Trophoblast cell (in vitro differentiated cells and primary cell): ENCODE data around the gene MRC2.

Experiments used
- DNase-seq, 2 donors: peaks; one replicate each; pipeline ENCODE4 v3.0.0-alpha.2; 2016
- H2AFZ ChIP-seq: 2 replicates; pipeline ENCODE4 v1.6.1; 2013; ENCODE audit warnings: low read length, moderate library complexity, mild to moderate bottlenecking; ENCODE audit not compliant: insufficient read depth, poor library complexity
- H2AK5ac ChIP-seq: 2 replicates; pipeline ENCODE4 v1.6.1; 2013; ENCODE audit warnings: mild to moderate bottlenecking, low read length
- H2BK120ac ChIP-seq: 2 replicates; pipeline ENCODE4 v1.6.1; 2013; ENCODE audit warnings: low read length, mild to moderate bottlenecking, moderate library complexity; ENCODE audit not compliant: insufficient read depth, poor library complexity
- H2BK12ac ChIP-seq: 2 replicates; pipeline ENCODE4 v1.6.1; 2013; ENCODE audit warnings: mild to moderate bottlenecking, low read length, moderate library complexity
- H2BK5ac ChIP-seq: 2 replicates; pipeline ENCODE4 v1.6.1; 2013; ENCODE audit warnings: low read length, low read depth, moderate library complexity, mild to moderate bottlenecking; ENCODE audit not compliant: poor library complexity
- H3K14ac ChIP-seq: 2 replicates; pipeline ENCODE4 v1.6.1; 2013; ENCODE audit warnings: mild to moderate bottlenecking, low read length
- H3K18ac ChIP-seq: 2 replicates; pipeline ENCODE4 v1.6.1; 2013; ENCODE audit warnings: mild to moderate bottlenecking, low read length
- H3K23ac ChIP-seq: 2 replicates; pipeline ENCODE4 v1.6.1; 2013; ENCODE audit warnings: low read length
- H3K27ac ChIP-seq: 2 replicates; pipeline ENCODE4 v1.5.1; 2013; ENCODE audit warnings: low read depth, mild to moderate bottlenecking, inconsistent platforms, low read length, moderate library complexity
- H3K27me3 ChIP-seq: 2 replicates; pipeline ENCODE4 v1.6.1; 2013; ENCODE audit warnings: inconsistent platforms, mild to moderate bottlenecking, low read length, moderate library complexity; ENCODE audit not compliant: insufficient read depth
- H3K36me3 ChIP-seq, 2 experiments: 1 replicate in 1 of 2; 2 replicates in 1 of 2; pipeline ENCODE4 v1.6.1; 2013; ENCODE audit warnings: low read length in 2 of 2, mild to moderate bottlenecking in 2 of 2, moderate library complexity in 1 of 2; ENCODE audit not compliant: insufficient read depth in 2 of 2, control insufficient read depth in 1 of 2
- H3K4ac ChIP-seq: 2 replicates; pipeline ENCODE4 v1.6.1; 2013; ENCODE audit warnings: low read depth, mild to moderate bottlenecking, low read length, moderate library complexity
- H3K4me1 ChIP-seq, 2 experiments: 1 replicate in 1 of 2; 2 replicates in 1 of 2; pipeline ENCODE4 v1.6.1; 2013; ENCODE audit warnings: low read length in 2 of 2, mild to moderate bottlenecking in 2 of 2, moderate library complexity in 1 of 2; ENCODE audit not compliant: insufficient read depth in 2 of 2, control insufficient read depth in 1 of 2
- H3K4me2 ChIP-seq: 2 replicates; pipeline ENCODE4 v1.6.1; 2013; ENCODE audit warnings: inconsistent platforms, mild to moderate bottlenecking, low read length, moderate library complexity
- H3K4me3 ChIP-seq: 2 replicates; pipeline ENCODE4 v1.5.1; 2013; ENCODE audit warnings: mild to moderate bottlenecking, low read depth, low read length, inconsistent platforms
- H3K79me1 ChIP-seq: one replicate; pipeline ENCODE4 v1.6.1; 2013; ENCODE audit warnings: low read length
- H3K79me2 ChIP-seq: 2 replicates; pipeline ENCODE4 v1.6.1; 2013; ENCODE audit warnings: low read length, mild to moderate bottlenecking; ENCODE audit not compliant: control insufficient read depth, insufficient read depth, poor library complexity
- H3K9ac ChIP-seq: 2 replicates; pipeline ENCODE4 v1.6.1; 2013; ENCODE audit warnings: mild to moderate bottlenecking, low read length
- H3K9me3 ChIP-seq: 2 replicates; pipeline ENCODE4 v1.6.1; 2013; ENCODE audit warnings: low read depth, mild to moderate bottlenecking, control low read depth, inconsistent platforms, low read length; ENCODE audit not compliant: insufficient read depth
- H4K12ac ChIP-seq: 2 replicates; pipeline ENCODE4 v1.6.1; 2013; ENCODE audit warnings: low read depth, mild to moderate bottlenecking, low read length, moderate library complexity
- H4K8ac ChIP-seq: 2 replicates; pipeline ENCODE4 v1.6.1; 2013; ENCODE audit warnings: low read depth, mild to moderate bottlenecking, low read length, moderate library complexity
- H4K91ac ChIP-seq: one replicate; pipeline ENCODE4 v1.6.1; 2013; ENCODE audit warnings: low read depth, mild to moderate bottlenecking, low read length, moderate library complexity
- WGBS: extraction: QIAGEN DNeasy Blood & Tissue Kit; methylation state at CpG from one replicate; pipeline ENCODE4 v1.1.7; 2013; ENCODE audit warnings: missing lambda C conversion rate; ENCODE audit not compliant: insufficient read length, insufficient coverage; ENCODE audit errors: extremely low coverage; 5-methylcytosine and 5-hydroxymethylcytosine counted together

MRC2 gene

DNA sequence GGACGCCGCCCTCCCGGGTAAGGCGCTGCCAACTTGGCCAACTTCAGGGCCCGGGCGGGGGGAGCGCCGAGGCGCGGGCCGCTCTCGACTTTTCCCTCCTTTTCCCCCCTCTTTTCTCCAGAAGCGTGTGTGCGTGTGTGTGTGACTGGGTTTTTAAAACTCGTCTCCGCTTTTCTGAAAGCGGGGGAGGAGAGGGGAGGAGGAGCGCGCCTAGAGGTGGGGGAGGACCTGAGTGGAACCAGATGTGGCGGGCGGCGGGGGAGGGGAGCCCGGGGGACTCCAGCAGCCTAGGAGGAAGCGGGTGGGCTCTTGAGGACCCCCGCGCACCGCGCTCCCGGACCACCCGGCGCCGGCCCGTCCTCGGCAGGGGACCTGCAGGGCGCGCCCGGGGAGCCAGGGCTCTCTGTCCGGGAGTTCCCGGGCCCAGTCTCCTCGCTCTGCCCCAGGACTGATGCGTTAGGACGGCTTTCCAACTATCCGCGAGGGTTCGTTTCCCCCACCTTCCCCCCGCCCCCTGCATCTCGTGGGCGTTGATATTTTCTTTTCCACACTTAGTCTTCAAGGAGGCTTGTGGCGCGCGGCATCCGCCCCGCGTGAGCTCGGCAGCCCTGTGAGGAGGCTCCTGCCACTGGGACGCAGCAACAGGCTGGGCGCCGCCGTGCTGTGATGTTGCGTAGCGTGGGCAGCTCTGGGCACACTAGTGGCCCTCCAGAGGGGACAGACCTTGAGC lies 599 bp downstream of the MRC2 start:
- Histone ChIP-seq H3K18ac (peak overlapping the region; percentile 89), H3K27ac (peak overlapping the region; percentile 90), H3K27me3 (no peaks in the 10 kb centered on the region), H3K23ac (no peak overlapping the region), H3K9me3 (no peaks in the 10 kb centered on the region), H2AFZ (peak overlapping the region; percentile 33), H4K12ac (peak overlapping the region; percentile 20), H4K8ac (peak overlapping the region; percentile 86), H3K4me2 (peak overlapping the region; percentile 88), H3K4me3 (peak overlapping the region; percentile 86), H3K4me1 (peaks cover 26 to 28% of the 10 kb centered on the region in 2 experiments), H2BK12ac (peak overlapping the region; percentile 28), H2BK5ac (peak overlapping the region; percentile 78), H3K36me3 (peaks cover 14 to 22% of the 10 kb centered on the region in 2 experiments), H3K9ac (peak overlapping the region; percentile 82), H3K79me2 (peaks cover 11% of the 10 kb centered on the region), H4K91ac (peak overlapping the region; percentile 88), H3K4ac (peak overlapping the region; percentile 75), H3K14ac (peak overlapping the region; percentile 77), H2BK120ac (peak overlapping the region; percentile 79), H3K79me1 (peaks cover 24% of the 10 kb centered on the region), H2AK5ac (peak overlapping the region; percentile 24)
- WGBS = no CpG with 5 or more reads among the region's 61 CpGs
- peak in 1 of 2 donors; percentile 29 for DNase-seq

DNA sequence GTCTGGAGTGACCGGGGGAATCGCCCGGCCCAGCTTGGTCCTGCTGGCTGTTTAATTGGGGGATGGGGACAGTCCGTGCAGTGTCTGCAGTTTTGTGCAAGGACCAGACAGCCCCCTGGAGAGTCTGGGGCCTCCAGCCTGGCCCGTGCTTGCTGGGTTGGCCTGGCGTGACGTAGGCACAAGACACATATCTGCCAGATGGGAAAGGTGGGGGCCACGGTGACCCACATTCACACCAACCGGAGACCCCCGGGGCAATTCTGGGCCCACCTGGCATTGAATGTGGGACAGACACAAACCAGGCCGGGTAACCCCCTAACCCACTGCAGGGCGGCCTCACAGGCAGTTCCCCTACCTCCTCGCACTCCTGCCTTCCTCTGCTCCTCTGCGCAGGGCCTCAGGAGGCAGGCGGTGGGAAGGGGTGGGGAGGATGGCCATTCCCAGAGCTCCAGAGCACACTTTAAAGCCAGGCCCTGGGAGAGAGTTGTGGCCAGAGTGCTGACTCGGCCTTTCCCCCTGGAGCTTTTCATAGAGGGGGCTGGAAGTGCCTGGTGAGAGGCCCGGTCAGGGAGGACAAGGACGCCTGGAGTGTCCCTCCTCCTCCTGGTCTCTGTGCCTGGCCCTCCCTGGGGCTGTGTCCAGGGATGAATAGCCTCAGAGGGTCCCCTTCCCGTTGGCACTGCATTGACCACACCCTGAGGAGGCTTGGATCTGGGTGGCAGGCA lies 1.5 kb downstream of the MRC2 start:
- H3K36me3 ChIP-seq = peaks cover 13 to 22% of the 10 kb centered on the region in 2 experiments
- peak overlapping the region; percentile 55 for H2BK120ac ChIP-seq
- H3K9ac ChIP-seq = peak overlapping the region; percentile 74
- no peak for DNase-seq
- peak overlapping the region; percentile 57 for H3K14ac ChIP-seq
- H3K18ac ChIP-seq = peak overlapping the region; percentile 71
- peak overlapping the region; percentile 23 for H2BK12ac ChIP-seq
- peak overlapping the region; percentile 55 for H3K4me3 ChIP-seq
- H3K9me3 ChIP-seq = no peaks in the 10 kb centered on the region
- H2BK5ac ChIP-seq = peak overlapping the region; percentile 52
- peak overlapping the region; percentile 88 for H3K4me2 ChIP-seq
- peak overlapping the region; percentile 78 for H4K8ac ChIP-seq
- WGBS = no CpG with 5 or more reads among the region's 19 CpGs
- H3K79me1 ChIP-seq = peaks cover 24% of the 10 kb centered on the region
- peak overlapping the region; percentile 31 for H3K4ac ChIP-seq
- H3K4me1 ChIP-seq = peaks cover 26 to 28% of the 10 kb centered on the region in 2 experiments
- peak overlapping the region; percentile 64 for H4K91ac ChIP-seq
- H3K23ac ChIP-seq = no peak overlapping the region
- no peak overlapping the region for H2AFZ ChIP-seq
- H4K12ac ChIP-seq = no peak overlapping the region
- H3K79me2 ChIP-seq = peaks cover 11% of the 10 kb centered on the region
- H3K27me3 ChIP-seq = no peaks in the 10 kb centered on the region
- H3K27ac ChIP-seq = peak overlapping the region; percentile 90
- H2AK5ac ChIP-seq = peak overlapping the region; percentile 32

DNA sequence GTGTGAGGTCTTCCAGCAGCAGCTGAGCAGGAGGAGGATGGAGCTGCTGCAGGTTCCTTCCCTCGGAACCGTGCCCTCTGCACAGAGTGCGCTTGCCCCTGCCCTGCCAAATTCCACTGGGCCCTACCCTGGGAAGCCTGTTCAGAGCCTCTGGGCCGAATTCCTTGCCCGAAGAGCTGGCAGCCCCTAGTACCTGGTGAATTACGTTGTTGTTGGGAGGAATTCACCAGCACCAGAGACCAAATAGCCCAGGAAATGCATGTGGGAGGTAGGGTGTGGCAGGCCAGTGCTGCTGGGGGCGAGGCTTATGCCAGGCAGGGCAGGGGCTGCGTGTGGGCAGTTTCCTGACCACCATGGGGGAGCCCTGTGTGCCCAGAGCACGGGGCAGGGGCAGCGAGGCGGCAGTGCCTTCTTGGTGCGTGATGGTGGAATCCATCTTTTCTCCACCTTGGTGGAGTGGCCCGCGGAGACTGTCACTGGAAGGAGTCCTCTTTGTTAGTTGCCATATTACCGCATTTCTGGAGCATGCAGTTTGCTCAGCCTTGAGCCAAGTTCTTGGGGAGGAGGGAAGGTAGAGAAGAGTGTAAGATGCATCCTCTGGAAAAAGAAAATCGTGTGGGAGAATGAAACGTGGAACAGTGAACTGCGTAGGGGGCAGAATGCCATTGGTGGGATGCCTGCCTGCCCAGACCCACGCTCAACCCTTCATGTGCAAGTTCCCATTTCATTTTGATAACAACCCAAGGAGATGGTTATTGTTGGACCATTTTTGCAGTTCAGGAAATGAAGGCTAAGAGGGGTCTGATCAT lies 2.3 kb downstream of the MRC2 start:
- H2BK12ac ChIP-seq = peak overlapping the region; percentile 7
- peak overlapping the region; percentile 71 for H3K18ac ChIP-seq
- H3K4me3 ChIP-seq = peak overlapping the region; percentile 48
- peak overlapping the region; percentile 32 for H2AK5ac ChIP-seq
- peaks cover 13 to 22% of the 10 kb centered on the region in 2 experiments for H3K36me3 ChIP-seq
- H2BK5ac ChIP-seq = peak overlapping the region; percentile 3
- H3K79me1 ChIP-seq = peaks cover 24% of the 10 kb centered on the region
- peak overlapping the region; percentile 17 for H4K8ac ChIP-seq
- peaks cover 26 to 28% of the 10 kb centered on the region in 2 experiments for H3K4me1 ChIP-seq
- H3K9me3 ChIP-seq = no peaks in the 10 kb centered on the region
- H4K91ac ChIP-seq = peak overlapping the region; percentile 64
- H3K27ac ChIP-seq = peak overlapping the region; percentile 90
- no peak overlapping the region for H3K23ac ChIP-seq
- no peak overlapping the region for H3K9ac ChIP-seq
- peak overlapping the region; percentile 17 for H3K14ac ChIP-seq
- no peak overlapping the region for H2AFZ ChIP-seq
- peak overlapping the region; percentile 26 for H2BK120ac ChIP-seq
- H3K27me3 ChIP-seq = no peaks in the 10 kb centered on the region
- H3K79me2 ChIP-seq = peaks cover 11% of the 10 kb centered on the region
- peak overlapping the region; percentile 88 for H3K4me2 ChIP-seq
- H4K12ac ChIP-seq = no peak overlapping the region
- no CpG with 5 or more reads among the region's 19 CpGs for WGBS
- peak in 1 of 2 donors; percentile 32 for DNase-seq
- peak overlapping the region; percentile 24 for H3K4ac ChIP-seq
